Measurements from ENCODE around the gene USP9X.
A peak's percentile ranks its signal among the peaks of the same experiment; 100 is the strongest.
"Not testable (repeated sequence)": the region's sequence is repeated elsewhere in the genome, so short reads cannot be mapped to it uniquely, and the experiment has no call there.

Gene USP9X

DNA sequence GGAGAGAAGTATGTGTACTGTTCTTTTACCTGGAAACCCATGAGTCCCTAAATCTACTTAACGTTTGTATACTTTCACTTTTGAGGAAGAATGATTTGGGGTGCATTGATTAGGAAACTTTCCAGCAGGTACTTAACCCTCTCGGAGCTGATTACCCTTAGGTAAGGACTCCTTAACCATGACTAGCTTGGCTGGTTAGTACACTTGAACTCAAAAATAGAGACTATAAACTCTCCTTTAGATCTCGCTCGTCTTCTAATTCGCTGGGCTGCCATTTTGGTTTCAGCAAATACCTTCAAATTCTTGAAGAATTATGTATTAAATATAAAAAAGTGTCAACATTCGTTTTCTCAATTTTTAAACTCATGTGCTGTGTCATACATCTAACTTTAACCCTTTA lies 2.0 kb downstream of the USP9X start:
- peak overlapping the region; percentile 90 for H3K9ac ChIP-seq (ENCODE audit: low read depth, low read length)
- peak overlapping the region; percentile 100; the same call in 1 of the 2 replicates for H3K27ac ChIP-seq (ENCODE audit: low read depth, low read length)
- peak overlapping the region; percentile 80 for H3K4me3 ChIP-seq (ENCODE audit: low read length)
- 0% methylated on average over 1 of the region's 6 CpGs for WGBS
- H3K9me3 ChIP-seq (ENCODE audit: insufficient read depth, low read depth, low read length), result no peaks in the 10 kb centered on the region
- H3K27me3 ChIP-seq (ENCODE audit: insufficient read depth, low read length), result no peaks in the 10 kb centered on the region
- peaks cover 31% of the 10 kb centered on the region for H3K36me3 ChIP-seq (ENCODE audit: insufficient read depth, low read length)
- peaks cover 29% of the 10 kb centered on the region for H3K4me1 ChIP-seq (ENCODE audit: insufficient read depth, low read length)

GRCh38 chrX:41090568-41091238 lies 5.5 kb downstream of the USP9X start:
- Histone ChIP-seq H3K36me3 (ENCODE audit: insufficient read depth, low read length) (peaks cover 34% of the 10 kb centered on the region), H3K4me1 (ENCODE audit: insufficient read depth, low read length) (peaks cover 31% of the 10 kb centered on the region), H3K9me3 (ENCODE audit: insufficient read depth, low read depth, low read length) (no peaks in the 10 kb centered on the region), H3K27me3 (ENCODE audit: insufficient read depth, low read length) (no peaks in the 10 kb centered on the region), H3K9ac (ENCODE audit: low read depth, low read length) (no peak overlapping the region; the same call in 1 of the 2 replicates), H3K27ac (ENCODE audit: low read depth, low read length) (no peak overlapping the region), H3K4me3 (ENCODE audit: low read length) (peak overlapping the region; percentile 80)
- 66% methylated on average over 4 of the region's 5 CpGs for WGBS

DNA sequence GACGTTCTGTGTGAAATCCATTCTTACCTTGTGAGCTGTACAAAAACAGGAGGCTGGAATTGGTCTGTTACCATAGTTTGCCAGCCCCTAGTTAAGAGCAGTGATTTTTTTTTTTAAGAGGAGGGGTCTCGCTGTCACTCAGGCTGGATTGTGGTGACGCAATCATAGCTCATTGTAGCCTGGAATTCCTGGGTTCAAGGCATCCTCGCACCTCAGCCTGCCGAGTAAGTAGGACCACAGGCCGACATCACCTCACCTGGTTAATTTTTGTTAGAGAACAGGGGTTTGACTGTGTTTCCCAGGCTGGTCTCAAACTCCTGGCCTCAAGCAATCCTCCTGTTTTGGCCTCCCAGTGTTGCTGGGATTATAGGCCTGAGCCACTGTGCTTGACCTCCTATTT lies 7.5 kb downstream of the USP9X start:
- peaks cover 43% of the 10 kb centered on the region for H3K4me1 ChIP-seq (ENCODE audit: insufficient read depth, low read length)
- H3K36me3 ChIP-seq (ENCODE audit: insufficient read depth, low read length), result peaks cover 37% of the 10 kb centered on the region
- H3K4me3 ChIP-seq (ENCODE audit: low read length), result peak overlapping the region; percentile 80; the same call in 1 of the 2 replicates
- WGBS, result 82% methylated on average over 6 of the region's 6 CpGs
- H3K9ac ChIP-seq (ENCODE audit: low read depth, low read length), result no peak overlapping the region
- no peaks in the 10 kb centered on the region for H3K9me3 ChIP-seq (ENCODE audit: insufficient read depth, low read depth, low read length)
- H3K27ac ChIP-seq (ENCODE audit: low read depth, low read length), result no peak overlapping the region
- H3K27me3 ChIP-seq (ENCODE audit: insufficient read depth, low read length), result no peaks in the 10 kb centered on the region

DNA sequence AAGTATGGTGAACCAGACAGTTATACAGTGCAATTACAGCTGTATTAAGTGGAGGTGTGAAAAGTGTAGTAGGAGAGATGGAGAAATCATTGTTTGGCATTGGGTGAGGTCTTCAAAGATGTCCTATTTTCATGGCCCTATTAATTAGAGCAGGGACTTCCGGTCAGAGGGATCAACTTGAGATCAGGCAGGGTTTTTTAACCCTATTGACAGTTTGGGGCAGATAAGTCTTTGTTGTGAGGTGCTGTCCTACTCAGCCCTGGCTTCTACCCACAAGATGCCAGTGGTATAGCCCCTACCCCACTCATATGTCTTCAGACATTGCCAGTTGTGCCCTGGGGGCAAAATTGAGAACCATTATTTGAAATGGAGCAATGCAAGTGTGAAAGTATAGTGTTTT lies 9.9 kb downstream of the USP9X start:
- Histone ChIP-seq H3K9ac (ENCODE audit: low read depth, low read length) (no peak overlapping the region), H3K4me3 (ENCODE audit: low read length) (peak overlapping the region; percentile 40; the same call in 1 of the 2 replicates), H3K27me3 (ENCODE audit: insufficient read depth, low read length) (no peaks in the 10 kb centered on the region), H3K9me3 (ENCODE audit: insufficient read depth, low read depth, low read length) (no peaks in the 10 kb centered on the region), H3K36me3 (ENCODE audit: insufficient read depth, low read length) (peaks cover 23% of the 10 kb centered on the region; the same call in 1 of the 2 replicates), H3K27ac (ENCODE audit: low read depth, low read length) (no peak overlapping the region), H3K4me1 (ENCODE audit: insufficient read depth, low read length) (peaks cover 39% of the 10 kb centered on the region)
- WGBS, result 20% methylated on average over 1 of the region's 1 CpG

DNA sequence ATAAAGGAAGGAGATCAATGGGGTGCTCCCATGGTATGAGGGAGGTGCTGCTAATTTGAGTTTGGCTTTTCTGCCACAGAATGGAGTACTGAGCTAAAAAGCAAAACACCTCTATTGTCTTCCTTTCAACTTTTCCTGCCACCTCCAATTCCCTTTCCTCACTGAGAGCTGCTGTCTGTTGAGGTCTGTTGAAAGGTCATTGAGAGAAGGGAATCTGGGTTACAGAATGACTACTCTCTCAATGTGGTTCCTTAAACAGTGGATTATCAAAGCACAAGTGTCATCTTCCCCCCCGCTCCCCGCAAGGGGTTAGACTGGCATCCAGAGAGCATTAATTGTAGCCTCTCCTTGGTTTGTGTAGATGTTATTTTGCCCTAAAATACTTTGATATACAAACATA lies 10.7 kb downstream of the USP9X start:
- WGBS, result 90% methylated on average over 2 of the region's 2 CpGs

DNA sequence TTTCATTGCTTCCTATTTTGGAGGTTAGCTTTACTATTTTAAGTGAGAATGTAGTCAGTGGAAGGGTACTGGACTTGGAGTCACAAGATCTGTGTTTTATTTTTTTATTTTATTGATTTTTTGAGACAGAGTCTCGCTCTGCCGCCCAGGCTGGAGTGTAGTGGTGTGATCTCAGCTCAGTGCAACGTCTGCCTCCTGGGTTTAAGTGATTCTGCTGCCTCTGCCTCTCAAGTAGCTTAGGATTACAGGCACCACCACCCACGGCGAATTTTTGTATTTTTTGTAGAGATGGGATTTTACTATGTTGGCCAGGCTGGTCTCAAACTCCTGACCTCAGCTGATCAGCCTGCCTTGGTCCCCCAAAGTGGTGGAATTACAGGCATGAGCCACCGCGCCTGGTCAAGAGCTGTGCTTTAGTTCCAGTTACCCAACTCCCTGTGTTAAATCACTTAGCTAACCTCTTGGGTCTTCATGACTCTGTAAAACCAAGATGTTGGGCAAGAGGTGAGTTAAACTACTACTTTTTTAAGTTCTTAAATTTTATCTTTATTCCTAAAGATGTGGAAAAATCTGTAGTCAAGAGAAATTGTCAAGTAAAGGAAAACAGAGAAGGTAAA lies 11.2 kb downstream of the USP9X start:
- Histone ChIP-seq H3K27ac (ENCODE audit: low read depth, low read length) (no peak overlapping the region), H3K4me3 (ENCODE audit: low read length) (peak overlapping the region; percentile 40; the same call in 1 of the 2 replicates), H3K9ac (ENCODE audit: low read depth, low read length) (no peak overlapping the region), H3K9me3 (ENCODE audit: insufficient read depth, low read depth, low read length) (no peaks in the 10 kb centered on the region), H3K36me3 (ENCODE audit: insufficient read depth, low read length) (peaks cover 13% of the 10 kb centered on the region; the same call in 1 of the 2 replicates), H3K4me1 (ENCODE audit: insufficient read depth, low read length) (peaks cover 26% of the 10 kb centered on the region), H3K27me3 (ENCODE audit: insufficient read depth, low read length) (no peaks in the 10 kb centered on the region)
- 64% methylated on average over 7 of the region's 7 CpGs for WGBS

More for the DNA sequence above, 10.7 kb downstream of the USP9X start:
- Histone ChIP-seq H3K27me3 (ENCODE audit: insufficient read depth, low read length) (no peaks in the 10 kb centered on the region), H3K27ac (ENCODE audit: low read depth, low read length) (no peak overlapping the region), H3K4me3 (ENCODE audit: low read length) (peak overlapping the region; percentile 40; the same call in 1 of the 2 replicates), H3K9me3 (ENCODE audit: insufficient read depth, low read depth, low read length) (no peaks in the 10 kb centered on the region), H3K9ac (ENCODE audit: low read depth, low read length) (no peak overlapping the region), H3K4me1 (ENCODE audit: insufficient read depth, low read length) (peaks cover 31% of the 10 kb centered on the region), H3K36me3 (ENCODE audit: insufficient read depth, low read length) (peaks cover 17% of the 10 kb centered on the region; the same call in 1 of the 2 replicates)

DNA sequence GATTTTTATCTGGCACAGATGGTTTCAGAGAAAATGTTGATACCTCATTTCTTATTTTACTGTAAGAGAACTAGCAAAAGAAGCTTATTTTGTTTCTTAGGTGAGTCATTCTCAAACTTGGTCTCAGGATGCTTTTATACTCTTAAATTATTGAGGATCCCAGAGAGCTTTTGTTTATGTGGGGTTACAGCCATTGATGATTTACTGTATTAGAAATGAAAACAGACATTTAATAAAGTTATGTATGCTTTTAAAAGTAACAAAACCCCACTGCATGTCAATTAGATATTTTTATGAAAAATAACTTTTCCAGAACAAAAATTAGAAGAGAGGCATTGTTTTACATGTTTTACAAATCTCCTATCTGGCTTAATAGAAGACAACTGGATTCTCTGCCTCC lies 12.1 kb downstream of the USP9X start:
- Histone ChIP-seq H3K4me3 (ENCODE audit: low read length) (no peak overlapping the region; the same call in 1 of the 2 replicates), H3K9ac (ENCODE audit: low read depth, low read length) (no peak overlapping the region), H3K9me3 (ENCODE audit: insufficient read depth, low read depth, low read length) (no peaks in the 10 kb centered on the region), H3K27me3 (ENCODE audit: insufficient read depth, low read length) (no peaks in the 10 kb centered on the region), H3K36me3 (ENCODE audit: insufficient read depth, low read length) (peaks cover 8% of the 10 kb centered on the region; the same call in 1 of the 2 replicates), H3K27ac (ENCODE audit: low read depth, low read length) (no peak overlapping the region), H3K4me1 (ENCODE audit: insufficient read depth, low read length) (peaks cover 21% of the 10 kb centered on the region)

GRCh38 chrX:41100200-41100599 lies 15.0 kb downstream of the USP9X start:
- no peaks in the 10 kb centered on the region for H3K9me3 ChIP-seq (ENCODE audit: insufficient read depth, low read depth, low read length)
- H3K9ac ChIP-seq (ENCODE audit: low read depth, low read length), result no peak overlapping the region
- H3K27me3 ChIP-seq (ENCODE audit: insufficient read depth, low read length), result no peaks in the 10 kb centered on the region
- H3K36me3 ChIP-seq (ENCODE audit: insufficient read depth, low read length), result peaks cover 4% of the 10 kb centered on the region; the same call in 1 of the 2 replicates
- no peak overlapping the region for H3K4me3 ChIP-seq (ENCODE audit: low read length)
- H3K27ac ChIP-seq (ENCODE audit: low read depth, low read length), result no peak overlapping the region
- H3K4me1 ChIP-seq (ENCODE audit: insufficient read depth, low read length), result peaks cover 20% of the 10 kb centered on the region
- WGBS, result 86% methylated on average over 3 of the region's 3 CpGs

GRCh38 chrX:41100819-41101218 lies 15.6 kb downstream of the USP9X start:
- Histone ChIP-seq H3K27ac (ENCODE audit: low read depth, low read length) (no peak overlapping the region), H3K27me3 (ENCODE audit: insufficient read depth, low read length) (no peaks in the 10 kb centered on the region)
- WGBS, result 91% methylated on average over 3 of the region's 4 CpGs

GRCh38 chrX:41105005-41105404 lies 19.8 kb downstream of the USP9X start:
- Histone ChIP-seq H3K36me3 (ENCODE audit: insufficient read depth, low read length) (no peaks in the 10 kb centered on the region), H3K27me3 (ENCODE audit: insufficient read depth, low read length) (no peaks in the 10 kb centered on the region), H3K9me3 (ENCODE audit: insufficient read depth, low read depth, low read length) (no peaks in the 10 kb centered on the region), H3K9ac (ENCODE audit: low read depth, low read length) (no peak overlapping the region), H3K4me1 (ENCODE audit: insufficient read depth, low read length) (peaks cover 35% of the 10 kb centered on the region), H3K27ac (ENCODE audit: low read depth, low read length) (no peak overlapping the region), H3K4me3 (ENCODE audit: low read length) (peak overlapping the region; percentile 21; the same call in 1 of the 2 replicates)
- 85% methylated on average over 2 of the region's 2 CpGs for WGBS

More at GRCh38 chrX:41100819-41101218, 15.6 kb downstream of the USP9X start:
- Histone ChIP-seq H3K4me3 (ENCODE audit: low read length) (no peak overlapping the region), H3K4me1 (ENCODE audit: insufficient read depth, low read length) (peaks cover 20% of the 10 kb centered on the region), H3K9ac (ENCODE audit: low read depth, low read length) (no peak overlapping the region), H3K36me3 (ENCODE audit: insufficient read depth, low read length) (peaks cover 4% of the 10 kb centered on the region; the same call in 1 of the 2 replicates), H3K9me3 (ENCODE audit: insufficient read depth, low read depth, low read length) (no peaks in the 10 kb centered on the region)

DNA sequence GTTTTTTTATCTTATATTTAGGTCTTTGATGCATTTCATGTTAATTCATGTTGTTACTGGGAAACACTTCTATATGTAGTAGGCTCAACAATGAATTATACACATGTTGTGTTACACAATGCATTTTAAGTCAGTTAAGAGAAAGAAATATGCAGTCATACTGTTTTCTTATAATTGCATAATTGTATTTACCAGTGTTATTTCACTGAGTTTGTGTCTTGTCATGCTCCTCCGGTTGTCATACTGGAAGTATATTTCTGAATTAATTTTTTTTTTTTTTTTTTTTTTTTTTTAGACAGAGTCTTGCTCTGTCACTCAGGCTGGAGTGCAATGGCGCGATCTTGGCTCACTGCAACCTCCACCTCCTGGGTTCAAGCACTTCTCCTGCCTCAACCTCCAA lies 21.0 kb downstream of the USP9X start:
- not testable (repeated sequence) for H3K27me3 ChIP-seq (ENCODE audit: insufficient read depth, low read length); H3K9me3 ChIP-seq (ENCODE audit: insufficient read depth, low read depth, low read length); H3K27ac ChIP-seq (ENCODE audit: low read depth, low read length); H3K36me3 ChIP-seq (ENCODE audit: insufficient read depth, low read length); H3K4me3 ChIP-seq (ENCODE audit: low read length); H3K9ac ChIP-seq (ENCODE audit: low read depth, low read length)
- WGBS, result 88% methylated on average over 2 of the region's 3 CpGs
- peaks cover 47% of the 10 kb centered on the region for H3K4me1 ChIP-seq (ENCODE audit: insufficient read depth, low read length)

All from HUES64 (cell line).